GM12801 (cell line): ENCODE measurements around the gene PODNL1.

ENCODE experiments used
- TF ChIP-seq, protein P1 (sequence below): IDR thresholded peaks from one replicate; pipeline ENCODE4 v1.5.1; 2011; ENCODE audit warnings: control low read depth; ENCODE audit not compliant: insufficient read length; ENCODE audit errors: extremely low read depth

PODNL1 gene

GRCh38 chr19:13963603-13964105 lies 25.4 kb upstream of the PODNL1 start:
- TF ChIP-seq, protein P1, sequence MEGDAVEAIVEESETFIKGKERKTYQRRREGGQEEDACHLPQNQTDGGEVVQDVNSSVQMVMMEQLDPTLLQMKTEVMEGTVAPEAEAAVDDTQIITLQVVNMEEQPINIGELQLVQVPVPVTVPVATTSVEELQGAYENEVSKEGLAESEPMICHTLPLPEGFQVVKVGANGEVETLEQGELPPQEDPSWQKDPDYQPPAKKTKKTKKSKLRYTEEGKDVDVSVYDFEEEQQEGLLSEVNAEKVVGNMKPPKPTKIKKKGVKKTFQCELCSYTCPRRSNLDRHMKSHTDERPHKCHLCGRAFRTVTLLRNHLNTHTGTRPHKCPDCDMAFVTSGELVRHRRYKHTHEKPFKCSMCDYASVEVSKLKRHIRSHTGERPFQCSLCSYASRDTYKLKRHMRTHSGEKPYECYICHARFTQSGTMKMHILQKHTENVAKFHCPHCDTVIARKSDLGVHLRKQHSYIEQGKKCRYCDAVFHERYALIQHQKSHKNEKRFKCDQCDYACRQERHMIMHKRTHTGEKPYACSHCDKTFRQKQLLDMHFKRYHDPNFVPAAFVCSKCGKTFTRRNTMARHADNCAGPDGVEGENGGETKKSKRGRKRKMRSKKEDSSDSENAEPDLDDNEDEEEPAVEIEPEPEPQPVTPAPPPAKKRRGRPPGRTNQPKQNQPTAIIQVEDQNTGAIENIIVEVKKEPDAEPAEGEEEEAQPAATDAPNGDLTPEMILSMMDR: no peak

DNA sequence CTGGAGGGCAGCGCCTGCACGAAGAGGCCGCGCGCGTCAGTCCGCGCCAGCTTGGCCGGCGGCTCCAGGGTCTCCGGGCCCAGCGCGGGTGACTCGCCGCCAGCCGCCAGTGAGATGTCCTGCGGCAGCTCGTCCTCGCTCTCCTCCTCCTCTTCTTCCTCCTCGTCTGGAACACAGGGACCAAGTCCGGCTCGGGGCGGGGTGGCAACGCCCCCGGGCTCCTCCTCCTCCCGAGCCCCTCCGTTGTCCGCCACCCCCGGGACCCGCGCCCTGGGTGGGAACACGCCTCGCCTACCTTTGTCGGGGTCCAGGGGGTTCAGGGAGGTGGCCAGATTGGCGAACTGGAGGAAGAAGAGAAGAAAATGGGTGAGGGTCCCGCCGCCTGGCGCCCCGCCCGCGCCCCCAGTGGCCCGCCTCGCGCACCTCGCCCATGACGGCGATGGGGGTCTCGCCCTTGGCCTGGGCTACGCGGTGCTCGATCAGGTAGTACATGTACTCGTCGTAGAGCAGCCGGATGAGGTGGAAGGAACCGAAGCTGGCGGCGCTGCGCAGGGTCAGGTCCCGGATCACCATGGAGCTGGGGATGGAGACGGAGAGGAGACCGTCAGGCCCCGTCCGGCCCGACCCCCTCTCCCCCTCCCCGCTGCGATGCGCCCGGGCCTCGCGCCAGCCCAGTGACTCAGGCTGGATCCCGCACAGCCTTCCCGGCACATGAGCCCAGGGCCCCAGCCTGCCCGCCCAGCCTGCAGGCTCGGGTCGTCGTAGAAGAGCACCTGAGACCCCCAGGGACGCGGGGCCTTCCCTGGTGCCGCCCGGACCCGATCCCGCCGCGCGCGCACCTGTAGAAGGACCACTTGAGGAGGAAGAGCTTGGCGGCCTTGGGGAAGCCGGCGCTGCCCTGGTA lies 24.7 kb upstream of the PODNL1 start:
- TF ChIP-seq, protein P1: no peak

GRCh38 chr19:13961826-13962698 lies 23.8 kb upstream of the PODNL1 start:
- TF ChIP-seq, protein P1: no peak

DNA sequence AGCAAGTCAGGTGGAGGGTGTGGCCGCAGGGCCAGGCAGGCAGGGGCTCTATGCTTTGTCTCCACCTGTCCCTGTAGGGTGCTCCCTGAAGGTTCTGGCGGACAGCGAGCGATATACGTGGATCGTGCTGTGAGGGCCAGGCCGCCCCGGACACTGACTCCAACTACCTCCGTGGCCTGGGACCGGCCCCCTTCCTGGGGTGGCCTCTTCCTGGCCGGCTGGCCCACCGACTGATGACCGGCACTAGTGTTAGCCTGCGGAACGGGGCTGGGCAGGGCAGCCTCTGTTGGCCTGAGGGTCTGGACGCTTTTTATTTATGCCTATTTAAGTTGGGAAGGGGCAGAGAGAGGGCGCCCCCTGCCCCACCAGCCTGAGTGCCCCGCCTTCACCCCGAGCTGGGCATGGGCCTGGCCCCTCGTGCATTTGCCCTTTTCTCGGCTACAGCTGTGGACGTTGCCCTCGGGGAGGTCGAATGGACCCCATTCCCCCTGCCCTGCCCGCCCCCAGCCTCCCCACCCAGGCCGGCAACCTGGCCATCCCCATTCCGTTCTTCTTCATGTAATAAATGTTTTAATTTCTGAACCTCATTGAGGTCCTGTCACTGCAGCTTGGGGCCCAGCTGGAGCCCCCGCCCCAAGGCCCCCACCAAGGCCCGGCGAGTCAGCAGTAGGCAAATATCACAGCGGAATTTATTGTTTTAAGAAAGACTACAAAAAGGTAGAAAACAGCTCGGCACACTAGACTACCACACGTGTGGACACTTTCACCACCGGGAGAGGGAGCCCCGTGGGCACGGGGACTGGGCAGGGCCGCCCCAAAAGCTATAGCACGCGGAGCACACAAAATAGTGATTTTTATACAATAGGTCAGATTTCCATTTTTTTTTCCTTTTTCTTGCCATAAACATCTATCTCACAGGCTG lies 22.9 kb upstream of the PODNL1 start:
- TF ChIP-seq, protein P1: no peak

DNA sequence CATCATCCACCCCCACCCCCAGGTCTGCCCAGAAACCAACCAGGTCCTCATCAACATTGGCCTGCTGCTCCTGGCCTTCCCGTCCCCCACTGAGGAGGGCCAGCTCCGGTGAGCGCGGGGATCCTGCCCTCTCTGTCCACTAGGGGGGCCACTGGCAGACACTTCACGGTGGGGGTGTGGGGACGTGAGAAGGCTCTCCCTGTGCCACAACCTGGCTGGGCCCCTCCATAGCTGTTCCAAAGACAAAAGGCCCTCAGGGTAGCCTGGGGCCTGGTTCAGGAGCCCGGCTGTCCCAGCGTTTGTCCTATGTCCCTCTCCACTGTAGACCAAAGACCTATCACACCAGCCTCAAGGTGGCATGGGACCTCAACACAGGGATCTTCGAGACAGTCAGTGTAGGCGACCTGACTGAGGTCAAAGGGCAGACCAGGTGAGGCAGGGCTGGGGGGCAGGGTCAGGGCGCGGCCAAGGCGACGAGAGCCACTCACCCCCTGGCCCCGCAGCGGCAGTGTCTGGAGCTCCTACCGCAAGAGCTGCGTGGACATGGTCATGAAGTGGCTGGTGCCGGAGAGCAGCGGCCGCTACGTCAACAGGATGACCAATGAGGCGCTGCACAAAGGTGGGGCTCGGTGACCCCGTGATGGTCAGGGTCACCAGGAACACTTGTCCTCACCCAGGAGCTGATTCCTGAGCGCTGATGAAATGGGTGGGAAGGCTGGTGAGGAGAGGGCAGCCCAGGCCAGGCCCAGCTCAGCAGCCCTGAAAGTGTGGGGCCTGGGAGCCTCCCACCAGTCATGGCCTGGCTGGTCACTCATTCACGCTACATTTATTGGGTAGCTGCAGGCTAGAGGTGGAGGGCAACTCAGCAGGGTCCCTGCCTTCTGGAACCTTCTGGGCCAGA lies 22.0 kb upstream of the PODNL1 start:
- TF ChIP-seq, protein P1: no peak

- TF ChIP-seq, protein P1: no peak
These were observed 21.1 kb upstream of the PODNL1 start for GRCh38 chr19:13959141-13959961.
